SW 1271 (cell line): ENCODE results near the gene PTCSC3.
"Not testable (repeated sequence)": the region's sequence is repeated elsewhere in the genome, so short reads cannot be mapped to it uniquely, and the experiment has no call there.

Source experiments
- DNase-seq, 2 experiments: peaks; one replicate each; lab custom pipeline; 2025; lab: John Stamatoyannopoulos, UW

PTCSC3 gene

GRCh38 chr14:36173161-36173560 is 3.4 kb downstream of the PTCSC3 start:
- no peak for DNase-seq

GRCh38 chr14:36171607-36172006 is 4.9 kb downstream of the PTCSC3 start:
- no peak for DNase-seq

GRCh38 chr14:36167431-36167830 is 9.1 kb downstream of the PTCSC3 start:
- DNase-seq, result no peak

GRCh38 chr14:36163451-36163850 is 13.1 kb downstream of the PTCSC3 start:
- no peak for DNase-seq

GRCh38 chr14:36162267-36162666 is 14.3 kb downstream of the PTCSC3 start:
- no peak for DNase-seq

GRCh38 chr14:36161776-36162175 is 14.7 kb downstream of the PTCSC3 start:
- no peak for DNase-seq

- no peak for DNase-seq
These were observed 25.2 kb downstream of the PTCSC3 start for GRCh38 chr14:36151335-36151734.

- no peak for DNase-seq
These were observed 42.5 kb downstream of the PTCSC3 start for GRCh38 chr14:36134038-36134437.

- DNase-seq, result no peak
These were observed 43.7 kb downstream of the PTCSC3 start for GRCh38 chr14:36132826-36133225.

GRCh38 chr14:36130186-36130585 is 46.3 kb downstream of the PTCSC3 start:
- no peak for DNase-seq

GRCh38 chr14:36129181-36129580 is 47.3 kb downstream of the PTCSC3 start:
- no peak for DNase-seq

- no peak for DNase-seq
These were observed 63.2 kb downstream of the PTCSC3 start for GRCh38 chr14:36113341-36113740.

- DNase-seq, result no peak
These were observed 64.5 kb downstream of the PTCSC3 start for GRCh38 chr14:36111822-36112583.

- no peak for DNase-seq
These were observed 71.1 kb downstream of the PTCSC3 start for GRCh38 chr14:36105401-36105800.

GRCh38 chr14:36104258-36104657 is 72.3 kb downstream of the PTCSC3 start:
- DNase-seq, result not testable (repeated sequence)

- no peak for DNase-seq
These were observed 76.9 kb downstream of the PTCSC3 start for GRCh38 chr14:36099619-36100018.

GRCh38 chr14:36097356-36097755 is 79.2 kb downstream of the PTCSC3 start:
- DNase-seq, result no peak

- DNase-seq, result no peak
These were observed 80.4 kb downstream of the PTCSC3 start for GRCh38 chr14:36096090-36096489.

- DNase-seq, result no peak
These were observed 81.6 kb downstream of the PTCSC3 start for GRCh38 chr14:36094963-36095362.

GRCh38 chr14:36091096-36091495 is 85.4 kb downstream of the PTCSC3 start:
- no peak for DNase-seq

- DNase-seq, result no peak
These were observed 89.1 kb downstream of the PTCSC3 start for GRCh38 chr14:36087411-36087810.

GRCh38 chr14:36086629-36087395 is 89.7 kb downstream of the PTCSC3 start:
- no peak for DNase-seq

- no peak for DNase-seq
These were observed 90.7 kb downstream of the PTCSC3 start for GRCh38 chr14:36085861-36086260.
